Pancreas (tissue), 10 donors: Measurements from ENCODE around the gene HCFC1R1. TPM values are rescaled to one million over a fixed set of nuclear protein-coding genes. Genes with fewer than 3 reads are reported as not detected.

Source experiments
- ATAC-seq, 4 donors: fragments of 200-7000 bp; cut with Tn5 transposase; one replicate each; pipeline versions ENCODE4 v1.8.0 to v1.9.1; 2020; ENCODE audit warnings: mild to moderate bottlenecking in 4 of 4, moderate library complexity in 4 of 4
- DNase-seq, 6 donors: peaks; one replicate each; pipeline ENCODE4 v3.0.0-alpha.2; 2020
- FAIRE-seq: peaks from 2 replicates; lab custom pipeline; 2012; peaks lifted over from hg19 to GRCh38; lab: Jason Lieb, UNC
- H3K27ac ChIP-seq, 4 donors: fragments of 200-600 bp; sonication (generic); 1 replicate in 3 of 4; 2 replicates in 1 of 4; pipeline versions ENCODE4 v1.5.0 to v1.8.0; 2020
- H3K27me3 ChIP-seq, 4 donors: fragments of 200-600 bp; one replicate each; pipeline ENCODE4 v1.8.0; 2021
- H3K36me3 ChIP-seq, 3 donors: fragments of 200-600 bp; sonication (generic) in 1 of 3; one replicate each; pipeline versions ENCODE4 v1.5.0 to v1.8.0; 2020 to 2021
- H3K4me1 ChIP-seq, 3 donors: fragments of 200-600 bp; one replicate each; pipeline ENCODE4 v1.8.0; 2021
- H3K4me3 ChIP-seq, 4 donors: fragments of 200-600 bp; sonication (generic) in 2 of 4; one replicate each; pipeline versions ENCODE4 v1.5.0 to v1.8.0; 2020 to 2021
- H3K9me3 ChIP-seq, 4 donors: fragments of 200-600 bp; one replicate each; pipeline ENCODE4 v1.8.0; 2021
- CTCF ChIP-seq, 4 donors: fragments of 200-600 bp; sonication (generic) in 3 of 4; IDR thresholded peaks; one replicate each; pipeline versions ENCODE4 v1.5.0 to v1.8.0; 2021; ENCODE audit warnings: antibody characterized with exemption in 4 of 4
- WGBS, 2 donors: extraction: QIAGEN DNeasy Blood & Tissue Kit; methylation state at CpG; one replicate each; pipeline ENCODE4 v1.1.7; 2013; 5-methylcytosine and 5-hydroxymethylcytosine counted together
- intact Hi-C, 3 donors: fragments of 100-400 bp; cut with DNase I; formaldehyde crosslinking; loops; one replicate each; pipeline versions ENCODE4 v1.11.1 to v1.14.2; 2022
- polyA plus RNA-seq, 2 donors: library from polyadenylated mRNA; stranded (reverse); fragments of 200-250 nt; gene quantifications; one replicate each; pipeline ENCODE4 v1.2.3, GENCODE V29; 2013
- total RNA-seq, 6 donors: library from RNA; stranded (reverse); fragmentation: NEBNext Ultra II Directional in 4 of 6; extraction: Animal tissue kit (Norgen Biotek cat#: 25700) in 4 of 6; gene quantifications; one replicate each; pipeline versions ENCODE4 v1.2.1 to v1.2.4, GENCODE V29; 2021 to 2023
- donor health status: healthy with polysubstance abuse.
- donor health status: DM: no; HTN: no; CAD: no; lungs with moderate emphysema.
- donor health status: DM: no; HTN: no; CAD: no.
- donor health status: control.
- donor health status: control.
- donor health status: Bipolar disorder and iron deficiency.
- donor health status: DM: yes; HTN: yes; CAD: no.
- donor health status: DM: no; HTN: no; CAD: no.
- donor health status: DM: no; HTN: no; CAD: no.
- donor health status: DM: yes; HTN: yes; CAD: no.

HCFC1R1 gene
- total and polyA plus RNA-seq, 8 donors = 10.5 to 119 (median 14.4) TPM

DNA sequence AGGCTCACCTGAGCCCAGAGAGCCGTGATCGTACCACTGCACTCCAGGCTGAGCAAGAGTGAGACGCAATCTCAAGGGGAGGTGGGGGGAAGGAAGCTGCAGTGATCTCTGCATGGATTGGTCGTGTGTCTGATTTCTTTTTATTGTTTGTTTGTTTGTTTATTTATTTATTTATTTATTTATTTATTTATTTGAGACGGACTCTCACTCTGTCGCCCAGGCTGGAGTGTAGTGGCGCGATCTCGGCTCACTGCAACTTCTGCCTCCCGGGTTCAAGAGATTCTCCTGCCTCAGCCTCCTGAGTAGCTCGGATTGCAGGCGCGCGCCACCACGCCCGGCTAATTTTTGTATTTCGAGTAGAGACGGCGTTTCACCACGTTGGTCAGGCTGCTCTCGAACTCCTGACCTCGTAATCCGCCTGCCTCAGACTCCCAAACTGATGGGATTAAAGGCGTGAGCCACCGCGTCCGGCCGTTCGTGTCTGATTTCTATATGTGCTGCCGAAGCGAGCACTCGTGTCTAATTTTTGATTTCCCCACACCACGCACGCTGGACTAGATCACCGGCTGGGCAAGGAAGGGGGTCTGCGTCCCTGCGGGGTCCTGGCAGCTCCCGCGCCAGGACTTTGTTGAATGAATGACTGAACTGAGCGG lies 4.0 kb downstream of the HCFC1R1 start:
- DNase-seq (no peak), FAIRE-seq (no peak), ATAC-seq (no peak)
- H3K36me3 ChIP-seq = peaks cover 0 to 3% (median 0%) of the 10 kb centered on the region in 3 donors
- no peaks in the 10 kb centered on the region for H3K27me3 ChIP-seq
- H3K4me3 ChIP-seq = peak overlapping the region in 3 of 4 donors; percentile 64 to 93 (median 87)
- intact Hi-C loops = no loop called here
- H3K27ac ChIP-seq = peak overlapping the region; percentile 97 to 100 (median 98)
- WGBS, 2 donors = 24 to 32% methylated on average over 37 to 40 of the region's 40 CpGs
- no peaks in the 10 kb centered on the region for H3K9me3 ChIP-seq
- H3K4me1 ChIP-seq = peaks cover 15 to 32% (median 25%) of the 10 kb centered on the region in 3 donors
- no peak for TF ChIP-seq CTCF (IDR thresholded peaks at IDR 0.05)

DNA sequence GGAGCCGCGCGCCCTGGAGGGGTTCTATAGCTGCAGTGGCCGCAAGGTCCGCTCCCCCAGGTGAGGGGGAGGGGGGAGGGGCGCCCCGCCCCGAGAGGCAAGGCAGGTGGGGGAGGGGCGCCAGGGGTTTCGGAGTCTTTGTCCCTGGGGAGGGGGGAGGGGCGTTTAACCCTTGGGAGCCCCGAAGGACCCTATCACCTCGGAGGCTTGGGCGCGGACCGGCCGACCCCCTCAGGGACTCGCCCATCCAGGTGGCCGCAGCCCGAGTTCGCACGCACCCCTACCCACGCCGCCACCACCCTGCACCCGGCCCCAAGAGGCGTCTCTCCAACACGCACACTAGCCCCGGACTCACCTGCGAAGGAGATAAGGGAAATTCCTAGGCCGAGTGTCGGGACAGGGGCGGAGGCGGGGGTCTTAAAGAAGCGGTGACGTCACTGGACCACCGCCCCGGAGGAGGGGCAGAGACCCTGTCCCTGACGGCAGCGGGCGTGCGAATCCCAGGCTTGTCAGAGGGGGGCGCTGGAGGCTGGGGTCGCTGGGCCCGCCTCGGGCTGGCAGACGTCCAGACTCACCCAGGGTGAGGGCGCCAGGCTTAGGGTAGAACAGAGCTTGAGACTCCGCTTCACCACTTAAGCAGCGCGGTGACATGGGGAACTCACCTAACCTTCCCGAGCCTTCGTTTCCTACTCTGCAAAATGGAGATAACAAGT lies 5.8 kb downstream of the HCFC1R1 start, which contains the start of gene CLDN6:
Gene CLDN6, minus strand, starts transcription at position 390 of the 713 bp plus-strand sequence. CDS start 2,162 bp downstream, outside the sequence.
- no peak for FAIRE-seq
- 14 to 19% methylated on average over 42 to 51 of the region's 52 CpGs for WGBS, 2 donors
- H3K4me3 ChIP-seq = no peak within 1 kb of the TSS
- no peak within 1 kb of the TSS for H3K27ac ChIP-seq
- H3K4me1 ChIP-seq = peaks cover 12 to 24% (median 20%) of the 10 kb centered on the region in 3 donors
- H3K36me3 ChIP-seq = peaks cover 0 to 3% (median 0%) of the 10 kb centered on the region in 3 donors
- no peak for TF ChIP-seq CTCF (IDR thresholded peaks at IDR 0.05)
- H3K9me3 ChIP-seq = no peaks in the 10 kb centered on the region
- DNase-seq = peak in 4 of 6 donors; percentile 57 to 84 (median 80)
- ATAC-seq = no peak
- intact Hi-C loops = no loop called here
- H3K27me3 ChIP-seq = no peaks in the 10 kb centered on the region

DNA sequence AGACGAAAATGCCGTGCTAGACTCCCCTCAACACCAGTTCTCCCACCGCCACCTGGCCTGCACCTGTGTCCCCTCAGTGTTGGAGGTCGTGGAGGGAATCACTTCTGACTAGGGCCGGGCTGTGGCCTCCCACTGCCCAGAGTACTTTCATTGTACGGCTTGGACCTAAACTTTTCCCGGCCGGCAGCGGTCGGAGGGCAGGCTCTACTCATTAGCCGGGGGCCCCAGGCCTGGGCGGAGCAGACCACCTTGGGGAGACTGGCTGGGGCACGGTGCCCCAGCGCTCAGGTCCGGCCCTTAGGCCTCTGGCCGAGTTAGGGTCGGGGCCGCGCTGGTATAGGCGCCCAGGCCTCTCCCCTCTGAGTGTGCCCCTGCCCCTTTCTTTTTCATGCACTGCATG lies 6.4 kb downstream of the HCFC1R1 start:
- Histone ChIP-seq H3K4me1 (peaks cover 6 to 18% (median 14%) of the 10 kb centered on the region in 3 donors), H3K36me3 (peaks cover 0 to 3% (median 0%) of the 10 kb centered on the region in 3 donors), H3K4me3 (no peak overlapping the region), H3K9me3 (no peaks in the 10 kb centered on the region), H3K27ac (no peak overlapping the region), H3K27me3 (no peaks in the 10 kb centered on the region)
- ATAC-seq = no peak
- WGBS, 2 donors = 89 to 97% methylated on average over 20 of the region's 20 CpGs
- DNase-seq = peak in 2 of 6 donors; percentile 31 to 79
- no peak for FAIRE-seq
- no peak for TF ChIP-seq CTCF (IDR thresholded peaks at IDR 0.05)
- intact Hi-C loops = no loop called here

DNA sequence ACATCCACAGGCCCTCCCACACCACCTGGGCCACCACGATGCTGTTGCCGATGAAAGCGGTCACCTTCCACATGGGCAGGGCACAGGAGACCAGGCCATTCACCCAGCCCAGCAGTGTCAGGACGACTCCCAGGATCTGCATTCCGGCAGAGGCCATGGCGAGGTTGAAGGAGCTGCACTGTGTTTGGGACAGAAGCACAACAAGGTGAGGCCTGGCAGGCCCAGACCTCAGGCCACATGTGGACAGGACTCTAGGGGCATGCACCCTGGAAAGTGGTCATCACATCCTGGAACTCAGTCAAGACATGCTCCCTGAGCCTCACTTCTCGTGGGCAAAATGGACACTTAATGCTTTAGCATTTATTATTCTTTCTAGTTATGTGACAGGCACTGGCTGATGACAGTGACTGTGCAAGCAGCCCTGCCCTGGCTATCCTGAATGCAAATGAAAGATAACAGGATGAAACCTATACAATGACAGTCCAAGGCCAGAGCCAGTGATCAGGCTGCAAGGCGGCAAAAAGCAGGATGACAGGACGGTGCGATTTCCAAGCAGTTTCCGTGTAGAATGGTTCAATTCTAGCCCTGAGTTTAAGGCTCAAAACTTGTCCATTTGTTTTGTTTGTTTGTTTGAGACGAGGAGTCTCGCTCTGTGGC lies 7.7 kb downstream of the HCFC1R1 start:
- no peak for TF ChIP-seq CTCF (IDR thresholded peaks at IDR 0.05)
- Histone ChIP-seq H3K4me1 (peaks cover 6 to 14% (median 9%) of the 10 kb centered on the region in 3 donors), H3K9me3 (no peaks in the 10 kb centered on the region), H3K27ac (no peak overlapping the region), H3K27me3 (no peaks in the 10 kb centered on the region), H3K4me3 (no peak overlapping the region), H3K36me3 (no peaks in the 10 kb centered on the region)
- intact Hi-C loops = no loop called here
- WGBS, 2 donors = 86 to 90% methylated on average over 13 of the region's 13 CpGs
- ATAC-seq (no peak), FAIRE-seq (no peak), DNase-seq (no peak)
